DMS 273 (cell line): ENCODE results near the gene FBXO17.

Experiments used
- DNase-seq: peaks from one replicate; lab custom pipeline; 2025; ENCODE audit not compliant: unreplicated experiment; lab: John Stamatoyannopoulos, UW

Gene FBXO17

DNA sequence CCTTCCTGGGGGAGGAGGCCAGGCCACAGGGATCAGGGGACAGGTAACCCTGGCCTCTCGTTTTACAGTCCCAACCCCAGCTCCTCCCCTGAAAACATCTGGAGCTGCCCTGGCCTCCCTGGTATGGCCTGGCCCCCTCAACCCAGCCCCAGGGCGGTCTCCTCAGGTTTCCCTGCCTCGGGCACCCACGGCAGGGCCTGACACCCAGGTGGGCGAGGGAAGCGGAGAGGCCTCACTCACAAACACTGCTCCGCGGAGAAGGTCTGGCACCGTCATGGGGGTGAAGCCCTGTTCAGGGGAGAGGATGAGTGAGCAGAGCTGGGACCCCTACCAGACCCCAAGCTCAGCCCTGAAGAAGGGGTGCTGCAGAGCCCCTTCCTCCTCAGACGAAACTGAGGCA is 57.0 kb downstream of the FBXO17 start:
- no peak for DNase-seq

DNA sequence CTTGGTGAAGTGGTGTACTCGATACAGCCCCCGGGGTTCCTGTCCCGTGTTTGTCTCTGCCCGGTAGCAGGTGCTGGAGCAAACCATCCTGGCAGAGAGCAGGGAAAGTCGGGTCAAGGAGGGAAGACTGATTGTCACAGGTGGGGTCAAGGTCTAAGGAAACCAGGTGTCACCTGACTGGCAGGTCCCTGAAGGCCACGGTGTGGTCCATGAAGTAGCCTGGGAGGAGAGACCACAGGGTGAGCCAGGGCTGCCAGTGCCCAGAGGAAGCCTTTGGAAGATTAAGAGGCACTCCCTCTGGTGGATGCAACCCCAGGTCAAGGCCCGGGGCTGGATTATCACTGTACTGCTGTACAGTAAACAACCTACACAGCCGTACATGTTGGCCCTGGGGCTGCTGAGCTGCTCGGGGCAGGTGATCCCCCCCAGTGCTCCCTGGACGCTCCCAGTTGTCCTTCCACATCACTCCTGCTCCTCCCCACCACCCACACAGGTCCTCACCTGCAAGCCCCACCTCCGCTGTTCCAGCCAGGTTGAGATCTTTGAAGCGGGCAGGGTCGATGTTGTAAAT is 57.5 kb downstream of the FBXO17 start:
- DNase-seq, result peak; percentile 49

DNA sequence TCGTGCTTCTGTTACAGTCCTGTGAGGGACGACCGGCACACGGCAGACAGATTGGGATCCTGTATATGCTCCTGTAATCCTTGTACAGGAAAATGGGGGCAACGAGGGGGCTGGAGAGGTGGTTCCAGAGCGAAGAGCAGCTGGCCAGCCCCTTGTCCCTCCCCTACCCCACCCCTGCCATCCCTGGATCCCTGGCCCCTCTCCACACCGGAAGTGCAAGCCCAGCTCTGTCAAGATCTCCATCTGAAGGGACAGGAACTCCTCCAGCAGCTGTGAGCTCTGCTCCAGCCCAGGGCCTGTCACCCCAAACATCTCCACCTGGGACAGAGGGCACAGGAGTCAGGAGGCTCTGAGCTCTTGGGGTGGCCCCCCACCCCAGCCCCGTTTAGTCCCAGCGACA is 58.0 kb downstream of the FBXO17 start:
- DNase-seq, result no peak

DNA sequence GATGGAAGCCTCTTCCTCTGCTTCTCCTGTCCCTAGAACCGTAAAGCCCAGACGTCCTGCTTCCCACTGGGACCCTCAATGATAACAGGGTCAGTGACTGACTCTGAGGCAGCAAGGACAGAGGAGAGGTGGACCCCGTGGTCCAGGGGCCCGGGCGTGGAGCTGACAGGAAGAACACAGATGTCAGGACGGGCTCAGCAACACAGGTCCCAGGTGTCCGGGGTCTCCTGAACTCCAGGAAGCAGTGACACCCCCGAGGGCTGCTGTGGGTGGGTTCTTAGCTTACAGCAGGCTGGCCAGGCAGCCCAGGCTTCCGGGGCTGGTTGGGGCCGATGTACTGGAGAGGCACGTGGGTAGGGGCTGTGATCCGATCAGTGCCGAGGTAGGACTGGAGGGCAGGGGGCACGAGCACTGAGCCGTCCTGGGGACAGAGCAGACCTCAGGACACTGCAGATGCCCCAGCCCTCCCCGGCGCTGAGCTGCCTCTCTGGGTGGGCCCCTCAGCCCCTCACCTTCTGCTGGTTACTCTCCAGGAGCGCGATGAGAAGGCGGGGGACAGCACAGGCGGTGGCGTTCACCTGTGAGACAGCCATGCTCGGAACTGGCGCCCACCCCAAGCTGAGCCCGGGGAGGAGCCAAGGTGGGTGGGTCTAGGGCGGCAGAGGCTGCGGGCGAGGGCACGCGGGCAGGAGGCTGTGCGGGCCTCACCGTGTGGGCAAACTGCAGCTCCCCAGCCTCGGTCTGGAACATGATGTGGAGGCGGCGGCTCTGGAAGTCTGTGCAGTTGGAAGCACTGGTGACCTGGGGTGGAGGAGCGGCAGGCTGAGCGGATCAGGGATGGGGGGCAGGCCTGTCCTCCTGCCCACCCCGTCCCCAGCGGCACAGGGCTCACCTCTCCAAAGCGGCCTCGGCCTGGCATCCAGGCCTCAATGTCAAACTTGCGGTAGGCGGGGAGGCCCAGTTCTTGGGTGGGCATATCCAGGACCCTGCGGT is 59.9 kb downstream of the FBXO17 start:
- no peak for DNase-seq

DNA sequence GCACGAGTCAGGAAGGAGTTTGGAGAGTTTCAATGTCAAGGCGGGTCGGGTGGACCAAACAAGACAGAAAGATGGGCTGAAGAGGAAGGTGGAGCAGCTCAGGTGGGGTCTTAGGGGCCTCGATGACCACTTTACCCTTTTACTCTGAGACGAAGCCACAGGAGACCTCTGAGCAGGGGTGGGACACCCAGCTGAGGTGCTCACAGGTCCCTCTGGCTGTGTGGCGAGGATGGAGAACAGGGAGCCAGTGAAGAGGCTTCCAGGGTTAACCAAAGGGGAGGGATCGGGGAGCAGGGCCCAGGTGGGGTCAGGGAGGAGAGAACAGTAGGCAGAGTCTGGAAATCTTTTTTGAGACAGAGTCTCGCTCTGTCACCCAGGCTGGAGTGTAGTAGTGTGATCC is 61.6 kb downstream of the FBXO17 start:
- no peak for DNase-seq

DNA sequence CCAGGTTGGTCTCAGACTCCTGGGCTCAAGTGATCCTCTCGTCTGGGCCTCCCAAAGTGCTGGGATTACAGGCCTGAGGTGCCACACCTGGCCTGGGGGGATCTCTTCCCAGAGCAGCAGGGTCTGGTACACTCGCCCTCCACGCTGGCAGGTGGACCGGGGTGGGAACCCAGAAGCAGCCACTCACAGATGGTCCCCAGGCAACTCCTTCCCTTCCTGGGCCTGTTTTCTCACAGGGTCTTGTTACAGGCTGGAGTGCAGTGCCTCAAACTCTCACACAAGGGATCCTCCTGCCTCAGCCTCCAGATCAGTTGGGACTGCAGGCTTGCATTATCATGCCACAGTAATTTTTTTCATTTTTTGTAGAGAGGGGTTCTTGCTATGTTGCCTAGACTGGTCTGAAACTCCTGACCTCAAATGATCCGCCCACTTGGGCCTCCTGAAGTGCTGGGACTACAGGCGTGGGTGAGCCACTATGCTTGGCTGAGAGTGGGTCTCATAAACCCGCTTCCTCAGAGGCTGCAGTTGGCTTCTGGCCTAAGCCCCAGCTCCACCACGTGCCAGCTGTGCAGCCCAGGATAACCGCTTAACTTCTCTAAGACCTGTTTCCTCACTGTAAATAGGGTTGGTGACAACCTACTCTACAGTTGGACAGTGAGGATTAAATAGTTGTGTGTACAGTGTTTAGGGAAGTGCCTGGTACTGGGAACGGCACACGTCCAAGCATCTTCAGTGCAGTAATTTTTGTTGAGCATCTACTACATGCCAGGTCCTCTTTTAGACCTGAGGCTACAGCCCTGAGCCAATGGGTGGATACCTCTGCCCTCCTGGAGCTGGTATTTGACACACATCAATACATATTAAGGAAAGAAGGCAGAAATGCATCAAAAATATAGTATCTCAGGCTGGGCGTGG is 62.7 kb downstream of the FBXO17 start:
- DNase-seq, result peak; percentile 45

DNA sequence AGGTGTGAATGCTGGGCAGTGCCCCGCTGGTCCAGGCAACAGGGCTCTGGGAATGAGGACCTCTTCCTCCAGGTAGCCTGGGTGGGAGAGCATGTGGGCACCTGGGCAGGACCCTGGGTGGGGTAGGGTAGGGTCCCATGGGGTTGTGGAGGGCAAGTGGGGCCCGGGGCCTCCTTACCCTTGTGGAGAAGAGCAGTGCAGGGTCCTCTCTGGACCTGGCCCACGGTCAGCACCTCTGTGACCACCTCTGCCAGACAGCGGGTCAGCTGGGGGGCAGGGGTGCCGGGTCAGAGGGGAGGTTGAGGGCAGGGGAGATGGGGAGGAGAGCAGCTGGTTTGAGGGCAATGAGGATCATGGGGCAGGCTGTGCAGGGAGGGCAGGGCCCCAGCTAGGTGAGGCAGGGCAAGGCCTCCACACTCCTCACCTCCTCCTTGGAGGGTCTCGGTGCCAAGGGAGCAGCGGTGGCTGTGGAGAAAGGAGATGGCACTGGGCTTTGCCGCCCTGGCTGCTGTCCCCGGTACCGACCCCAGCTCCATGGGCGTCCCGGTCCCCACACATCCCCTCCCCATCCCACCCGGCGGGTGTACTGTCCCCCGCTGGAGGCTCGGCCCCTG is 64.0 kb downstream of the FBXO17 start:
- DNase-seq, result no peak

DNA sequence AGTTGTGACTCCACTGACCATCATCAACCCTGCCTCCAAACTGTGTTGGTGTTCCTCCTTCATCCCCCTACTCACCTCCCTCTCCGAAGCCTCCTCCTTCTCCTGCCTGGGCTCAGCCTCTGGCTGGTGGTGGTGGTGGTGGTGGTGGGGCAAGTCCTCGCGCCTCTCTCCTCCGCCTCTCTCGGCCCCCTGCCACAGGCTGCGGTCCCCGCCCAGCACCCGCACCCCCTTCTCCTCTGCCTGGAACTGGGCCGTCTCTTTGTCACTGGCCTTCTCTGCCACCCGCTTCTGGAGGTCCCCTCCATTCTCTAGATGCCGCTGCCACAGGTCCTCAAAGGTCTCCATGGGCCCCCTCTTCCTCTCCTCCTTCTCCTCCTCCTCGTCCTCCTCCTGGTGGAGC is 65.1 kb downstream of the FBXO17 start:
- DNase-seq, result no peak

DNA sequence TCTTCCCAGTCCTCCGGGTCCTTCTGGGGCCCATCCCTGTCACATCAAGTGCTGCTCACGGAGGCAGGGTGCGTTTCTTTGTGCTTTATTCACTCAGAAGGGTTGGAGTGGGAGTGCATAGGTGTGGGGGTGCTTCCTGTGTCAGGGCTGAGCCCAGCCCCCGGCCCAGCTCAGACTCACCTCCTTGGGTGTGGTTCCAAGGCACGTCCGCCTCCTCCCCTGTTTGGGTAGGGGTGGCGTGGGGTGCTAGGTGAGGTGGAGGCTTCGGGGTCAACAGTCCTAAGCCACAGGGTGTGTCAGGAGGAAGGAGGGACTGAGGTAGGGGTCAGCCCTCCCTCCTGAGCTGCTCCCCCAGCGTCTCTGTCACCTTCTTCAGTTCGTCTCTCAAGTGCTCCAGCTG is 66.6 kb downstream of the FBXO17 start:
- no peak for DNase-seq

DNA sequence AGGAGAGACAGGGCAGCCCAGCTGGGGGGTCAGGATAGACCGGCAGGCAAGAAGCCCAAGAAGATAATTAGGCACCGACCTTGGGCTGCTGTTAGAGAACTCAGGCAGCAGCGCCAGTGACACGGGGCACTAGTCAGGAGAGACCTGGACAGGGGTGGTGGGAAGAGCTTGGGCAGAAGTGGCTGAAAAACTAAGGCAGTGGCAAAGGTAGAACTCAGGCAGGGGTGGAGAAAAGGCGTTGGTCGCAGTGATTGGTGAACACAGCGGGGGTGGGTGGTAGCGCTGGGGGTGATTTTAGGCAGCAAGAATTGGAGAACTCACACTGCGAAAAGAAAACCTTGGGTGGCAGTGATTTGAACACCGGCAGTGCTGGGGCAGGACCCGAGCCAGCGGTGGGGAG is 67.9 kb downstream of the FBXO17 start:
- no peak for DNase-seq

DNA sequence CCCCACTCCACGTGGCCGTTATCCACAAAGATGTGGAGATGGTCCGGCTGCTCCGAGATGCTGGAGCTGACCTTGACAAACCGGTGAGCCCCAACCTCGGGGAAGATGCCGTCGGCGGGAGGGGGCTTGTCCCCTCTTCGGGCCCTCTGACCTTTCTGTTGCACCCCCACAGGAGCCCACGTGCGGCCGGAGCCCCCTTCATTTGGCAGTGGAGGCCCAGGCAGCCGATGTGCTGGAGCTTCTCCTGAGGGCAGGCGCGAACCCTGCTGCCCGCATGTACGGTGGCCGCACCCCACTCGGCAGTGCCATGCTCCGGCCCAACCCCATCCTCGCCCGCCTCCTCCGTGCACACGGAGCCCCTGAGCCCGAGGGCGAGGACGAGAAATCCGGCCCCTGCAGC is 68.3 kb downstream of the FBXO17 start:
- DNase-seq, result no peak

DNA sequence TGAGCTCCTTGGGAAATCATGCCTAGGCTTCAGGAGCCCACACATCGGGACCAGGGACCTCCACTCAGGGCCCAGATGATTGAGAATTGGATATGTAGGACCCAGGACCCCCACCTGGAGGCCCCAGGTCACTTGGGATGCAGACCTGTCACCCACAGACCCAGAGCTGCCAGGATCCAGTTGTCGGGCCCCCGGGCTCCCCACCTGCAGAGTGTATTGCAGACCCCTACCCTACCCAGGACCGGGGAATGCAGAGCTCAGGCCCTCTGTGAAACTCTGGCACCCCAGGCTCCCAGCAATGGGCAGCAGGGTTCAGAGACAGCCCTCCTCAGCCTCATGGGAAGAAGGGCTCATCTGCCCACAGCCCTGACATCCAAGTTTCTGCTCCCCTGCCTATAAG is 69.9 kb downstream of the FBXO17 start:
- no peak for DNase-seq

DNA sequence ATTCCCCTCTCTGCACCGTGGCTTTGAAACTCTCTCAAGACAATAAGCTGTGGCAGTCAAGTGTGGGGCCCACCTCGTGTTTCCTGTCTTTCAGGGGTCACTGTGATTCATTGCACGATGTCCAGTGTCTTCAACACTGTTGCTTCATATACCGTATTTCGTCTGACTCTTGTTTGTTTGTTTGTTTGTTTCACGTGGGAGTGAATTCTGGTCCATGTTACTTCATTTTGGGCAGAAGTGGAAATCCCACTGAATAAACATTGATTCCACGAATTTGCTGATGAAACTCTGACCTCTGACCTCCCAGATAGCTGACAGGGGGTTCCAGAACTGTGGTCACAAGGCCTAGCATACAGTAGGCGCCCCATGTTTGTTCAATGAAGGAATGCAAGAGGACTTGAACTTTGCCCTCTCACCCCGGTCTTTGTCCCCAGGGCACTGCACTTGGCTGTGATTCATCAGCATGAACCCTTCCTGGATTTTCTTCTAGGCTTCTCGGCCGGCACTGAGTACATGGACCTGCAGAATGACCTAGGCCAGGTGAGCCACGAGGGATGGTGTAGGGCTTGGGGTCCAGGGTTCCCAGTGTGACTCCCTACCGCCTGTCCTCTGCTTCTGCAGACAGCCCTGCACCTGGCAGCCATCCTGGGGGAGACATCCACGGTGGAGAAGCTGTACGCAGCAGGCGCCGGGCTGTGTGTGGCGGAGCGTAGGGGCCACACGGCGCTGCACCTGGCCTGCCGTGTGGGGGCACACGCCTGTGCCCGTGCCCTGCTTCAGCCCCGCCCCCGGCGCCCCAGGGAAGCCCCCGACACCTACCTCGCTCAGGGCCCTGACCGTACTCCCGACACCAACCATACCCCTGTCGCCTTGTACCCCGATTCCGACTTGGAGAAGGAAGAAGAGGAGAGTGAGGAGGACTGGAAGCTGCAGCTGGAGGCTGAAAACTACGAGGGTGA is 70.7 kb downstream of the FBXO17 start:
- no peak for DNase-seq

DNA sequence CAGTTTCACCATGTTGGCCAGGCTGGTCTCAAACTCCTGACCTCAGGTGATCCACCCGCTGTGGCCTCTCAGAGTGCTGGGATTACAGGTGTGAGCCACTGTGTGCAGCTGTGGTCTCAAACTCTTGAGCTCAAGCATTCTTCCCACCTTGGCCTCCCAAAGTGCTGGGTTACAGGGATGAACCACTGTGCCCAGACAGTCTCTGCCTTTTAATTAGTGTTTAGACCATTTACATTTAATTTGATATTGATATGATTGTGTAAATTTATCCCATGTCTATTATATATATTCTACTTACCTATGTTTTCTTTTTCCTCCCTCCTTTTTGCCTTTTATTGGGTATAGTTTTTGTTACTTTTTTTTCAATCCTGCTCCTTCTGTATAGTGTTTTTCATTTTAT is 73.9 kb downstream of the FBXO17 start:
- no peak for DNase-seq

DNA sequence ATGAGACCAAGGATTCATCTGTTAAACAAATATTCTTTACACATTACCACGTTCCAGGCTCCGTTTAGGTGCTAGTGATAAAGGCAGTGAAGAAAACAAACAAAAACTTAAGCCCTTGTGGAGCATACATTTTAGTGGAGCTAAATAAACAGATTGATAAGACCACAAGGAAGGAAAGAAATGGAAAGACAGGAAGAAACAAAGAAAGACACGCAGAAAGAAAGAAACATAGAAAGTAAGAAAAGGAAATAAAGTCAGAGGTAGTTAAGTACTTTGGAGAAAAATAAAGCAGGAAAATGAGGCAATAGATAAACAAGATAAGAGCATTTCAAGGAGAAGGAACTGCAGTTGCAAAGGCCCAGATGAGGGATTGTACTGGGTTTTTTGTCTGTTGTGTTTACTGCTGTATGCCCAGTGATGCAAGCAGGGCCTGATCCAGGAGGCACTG is 74.8 kb downstream of the FBXO17 start:
- DNase-seq, result no peak

DNA sequence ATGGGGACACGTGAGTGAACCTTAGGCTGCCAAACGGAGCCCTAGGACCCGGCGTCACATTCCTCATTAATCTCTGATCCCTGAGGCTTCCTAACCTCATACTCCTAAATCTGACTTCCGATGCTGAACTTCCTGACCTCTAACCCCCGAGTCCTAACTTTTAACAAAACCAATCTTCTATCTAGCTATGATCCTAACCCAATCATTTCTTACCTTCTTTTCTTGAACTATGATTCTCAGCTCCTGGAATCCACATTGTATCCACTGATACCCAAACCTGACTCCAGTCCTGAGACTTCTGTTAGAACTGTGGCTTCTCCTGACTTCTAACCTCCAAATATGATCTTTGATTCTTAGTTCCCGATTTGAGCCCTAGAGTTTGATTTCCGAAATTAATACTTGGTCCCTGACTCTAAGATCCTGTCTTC is 75.3 kb downstream of the FBXO17 start:
- peak; percentile 91 for DNase-seq

DNA sequence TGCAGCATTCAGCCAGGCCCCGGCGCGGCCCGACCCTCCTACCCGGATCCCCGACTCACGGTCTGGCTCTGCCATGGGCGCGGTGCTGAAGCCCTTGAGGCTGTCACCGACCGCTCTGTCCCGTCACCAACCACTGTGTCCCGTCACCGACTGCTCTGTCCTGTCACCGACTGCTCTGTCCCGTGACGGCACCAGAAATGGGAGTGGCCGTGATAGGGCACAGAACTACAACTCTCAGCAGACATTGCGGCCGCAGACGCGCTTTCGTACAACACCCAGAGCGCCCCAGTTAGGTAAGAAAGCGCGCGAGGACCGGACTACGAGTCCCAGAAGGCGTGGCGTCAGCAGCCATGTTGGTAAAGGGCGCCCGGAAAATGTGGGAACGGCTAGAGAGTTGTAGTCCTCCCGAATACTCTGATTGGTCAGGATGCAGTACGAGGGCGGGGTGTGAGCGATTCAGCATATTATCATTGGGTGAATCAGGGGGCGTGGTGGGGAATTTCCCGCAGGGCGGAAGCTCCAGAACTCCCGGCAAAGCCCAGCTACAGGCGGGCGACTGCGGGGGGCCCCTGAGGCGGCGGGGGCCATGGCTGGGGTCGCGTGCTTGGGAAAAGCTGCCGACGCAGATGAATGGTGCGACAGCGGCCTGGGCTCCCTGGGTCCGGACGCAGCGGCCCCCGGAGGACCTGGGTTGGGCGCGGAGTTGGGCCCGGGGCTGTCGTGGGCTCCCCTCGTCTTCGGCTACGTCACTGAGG is 75.9 kb downstream of the FBXO17 start, which contains the start of the genes NFKBIB and SIRT2:
TSS of gene NFKBIB (plus strand) at position 523 of the 755 bp plus-strand sequence. CDS start at position 587, 64 bp downstream.
TSS of gene SIRT2 (minus strand) at position 172 of the 755 bp plus-strand sequence. CDS start at position 75, 97 bp downstream.
- DNase-seq, result peak; percentile 100

DNA sequence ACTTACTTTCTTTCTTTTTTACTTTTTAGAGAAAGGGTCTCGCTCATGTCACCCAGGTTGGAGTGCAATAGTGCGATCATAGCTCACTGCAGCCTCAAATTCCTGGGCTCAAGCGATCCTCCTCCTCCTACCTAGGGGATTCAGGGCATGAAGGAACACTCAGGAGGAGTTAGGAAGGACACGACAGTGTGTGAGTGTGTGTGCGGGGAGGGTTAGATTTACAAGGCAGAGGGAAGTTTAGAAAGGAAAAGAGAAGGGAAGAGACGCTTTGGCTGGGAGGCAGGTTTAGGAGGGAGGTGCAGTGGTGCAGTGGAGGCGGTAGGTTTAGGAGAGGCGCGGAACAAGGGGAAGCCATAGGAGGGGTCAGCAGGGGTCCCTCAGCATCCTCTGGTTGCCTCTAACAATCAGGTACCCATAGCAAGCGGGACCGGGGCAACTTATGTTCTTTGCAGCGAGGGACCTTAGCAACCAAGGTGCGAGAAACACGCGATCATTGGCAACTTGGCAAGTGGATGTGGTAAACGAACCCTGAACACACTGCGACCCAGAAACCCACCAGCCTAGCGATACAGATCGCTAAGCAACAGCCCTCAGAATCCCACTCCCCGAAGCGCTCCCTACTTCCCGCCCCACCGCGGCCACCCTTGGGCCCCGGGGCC is 76.6 kb downstream of the FBXO17 start:
- peak; percentile 71 for DNase-seq
